Aorta (tissue), 5 donors: ENCODE results near the gene ZDHHC5. TPM values are rescaled to one million over a fixed set of nuclear protein-coding genes. Genes with fewer than 3 reads are reported as not detected.

Experiments
- ATAC-seq: fragments of 200-7000 bp; cut with Tn5 transposase; one replicate; pipeline ENCODE4 v1.9.1; 2022; ENCODE audit warnings: moderate library complexity; ENCODE audit not compliant: low FRiP score
- DNase-seq, 2 donors: peaks; one replicate each; pipeline ENCODE4 v3.0.0-alpha.2; 2020
- H3K27ac ChIP-seq, 2 donors: one replicate each; pipeline ENCODE4 v1.5.1; 2013; ENCODE audit warnings: low read length in 2 of 2, mild to moderate bottlenecking in 2 of 2, moderate library complexity in 2 of 2, control low read depth in 1 of 2, inconsistent platforms in 1 of 2, low read depth in 1 of 2
- H3K27me3 ChIP-seq, 2 donors: one replicate each; pipeline ENCODE4 v1.6.1; 2013; ENCODE audit warnings: control low read depth in 1 of 2, low read length in 1 of 2, mild to moderate bottlenecking in 1 of 2, moderate library complexity in 1 of 2; ENCODE audit not compliant: insufficient read depth in 2 of 2, control insufficient read depth in 1 of 2
- H3K36me3 ChIP-seq, 2 donors: one replicate each; pipeline ENCODE4 v1.6.1; 2013; ENCODE audit warnings: control low read depth in 1 of 2, low read length in 1 of 2, mild to moderate bottlenecking in 1 of 2; ENCODE audit not compliant: insufficient read depth in 2 of 2, control insufficient read depth in 1 of 2
- H3K4me1 ChIP-seq, 2 donors: one replicate each; pipeline ENCODE4 v1.6.1; 2013; ENCODE audit warnings: low read length in 2 of 2, control low read depth in 1 of 2, mild to moderate bottlenecking in 1 of 2, moderate library complexity in 1 of 2; ENCODE audit not compliant: insufficient read depth in 2 of 2, control insufficient read depth in 1 of 2
- H3K4me3 ChIP-seq, 2 donors: one replicate each; pipeline ENCODE4 v1.5.1; 2013; ENCODE audit warnings: low read length in 2 of 2, control low read depth in 1 of 2, mild to moderate bottlenecking in 1 of 2
- H3K9me3 ChIP-seq: one replicate; pipeline ENCODE4 v1.6.1; 2013; ENCODE audit warnings: mild to moderate bottlenecking, low read length; ENCODE audit not compliant: control insufficient read depth
- WGBS, 2 donors: extraction: QIAGEN DNeasy Blood & Tissue Kit; methylation state at CpG; one replicate each; pipeline ENCODE4 v1.1.7; 2013; 5-methylcytosine and 5-hydroxymethylcytosine counted together
- intact Hi-C, 2 donors: fragments of 100-400 bp; cut with DNase I; formaldehyde crosslinking; loops; one replicate each; pipeline versions ENCODE4 v1.14.2 to v1.15.0; 2022
- microRNA-seq, 2 donors: library from miRNA; unstranded; fragments of <30 nt; microRNA quantifications; one replicate each; pipeline ENCODE4 v1.2.0, GENCODE V29; 2020
- polyA plus RNA-seq, 2 donors: library from polyadenylated mRNA; stranded (reverse); fragments of 200-250 nt; gene quantifications; one replicate each; pipeline ENCODE4 v1.2.3, GENCODE V29; 2013
- total RNA-seq, 2 donors: library from RNA; stranded (reverse); fragmentation: NEBNext Ultra II Directional; extraction: Animal tissue kit (Norgen Biotek cat#: 25700); gene quantifications; one replicate each; pipeline ENCODE4 v1.2.1, GENCODE V29; 2021
- donor health status: healthy with polysubstance abuse.
- donor health status: Bipolar disorder and iron deficiency.
- donor health status: DM: no; HTN: no; CAD: no.
- donor health status: DM: no; HTN: no; CAD: no.
- donor health status: DM: yes; HTN: yes; CAD: no.

Gene ZDHHC5
- total and polyA plus RNA-seq, 4 donors = 11.3 to 51.0 (median 32.7) TPM

DNA sequence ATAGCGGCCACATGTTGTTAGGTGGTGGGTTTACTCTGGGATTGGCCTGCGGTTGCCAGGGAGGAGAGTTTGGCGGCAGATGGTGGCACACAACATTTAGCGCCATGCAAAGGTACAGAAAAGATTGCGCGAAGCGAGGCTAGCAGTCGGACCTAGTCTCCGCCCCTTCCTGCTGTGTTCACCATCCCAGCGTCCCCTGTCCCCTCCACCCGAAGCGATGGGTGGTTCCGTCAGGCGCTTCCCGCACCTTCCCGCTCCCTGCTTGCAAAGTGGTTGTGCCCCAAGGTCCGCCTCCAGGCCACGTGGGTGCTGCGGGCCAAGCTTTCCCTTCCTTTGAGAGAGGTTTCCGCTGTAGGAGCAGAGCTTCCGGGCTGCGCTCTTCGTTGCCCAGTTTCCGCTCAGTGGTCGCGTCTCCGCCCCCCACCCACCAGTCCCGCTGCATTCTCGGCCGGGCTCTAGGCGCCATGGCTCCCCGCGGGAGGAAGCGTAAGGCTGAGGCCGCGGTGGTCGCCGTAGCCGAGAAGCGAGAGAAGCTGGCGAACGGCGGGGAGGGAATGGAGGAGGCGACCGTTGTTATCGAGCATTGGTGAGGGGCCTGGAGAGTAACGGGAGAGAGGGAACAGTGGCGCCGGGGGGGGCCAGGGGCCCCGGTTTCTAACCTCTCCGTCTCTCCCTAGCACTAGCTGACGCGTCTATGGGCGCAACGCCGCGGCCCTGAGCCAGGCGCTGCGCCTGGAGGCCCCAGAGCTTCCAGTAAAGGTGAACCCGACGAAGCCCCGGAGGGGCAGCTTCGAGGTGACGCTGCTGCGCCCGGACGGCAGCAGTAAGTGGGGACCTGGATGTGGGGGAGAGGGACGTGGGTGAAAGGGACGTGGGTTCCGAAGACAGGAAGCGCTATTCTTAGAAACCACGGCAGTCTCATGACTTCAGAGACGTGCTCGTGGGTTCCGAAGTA, 73.5 kb downstream of the ZDHHC5 start, which contains the start of gene SELENOH:
SELENOH (plus strand) TSS at position 360 of the 955 bp plus-strand sequence; CDS start at position 465, 105 bp downstream.
- peak within 1 kb of the TSS; percentile 67 to 69 for H3K4me3 ChIP-seq
- WGBS, 2 donors = 0% methylated on average over 65 to 75 of the region's 75 CpGs
- H3K4me1 ChIP-seq = no peaks in the 10 kb centered on the region
- intact Hi-C loops = loop anchor here in 1 of 2 donors (2.0 kb wide), 2 partner anchors 29 to 57 kb away; partner anchors contain the start of genes MED19 and TMX2
- H3K27ac ChIP-seq = peak within 1 kb of the TSS; percentile 46 to 94
- peak; percentile 98 for DNase-seq
- H3K9me3 ChIP-seq = no peaks in the 10 kb centered on the region
- H3K27me3 ChIP-seq = no peaks in the 10 kb centered on the region
- peak; percentile 98 for ATAC-seq
- H3K36me3 ChIP-seq = peaks cover 0 to 3% of the 10 kb centered on the region in 2 donors

DNA sequence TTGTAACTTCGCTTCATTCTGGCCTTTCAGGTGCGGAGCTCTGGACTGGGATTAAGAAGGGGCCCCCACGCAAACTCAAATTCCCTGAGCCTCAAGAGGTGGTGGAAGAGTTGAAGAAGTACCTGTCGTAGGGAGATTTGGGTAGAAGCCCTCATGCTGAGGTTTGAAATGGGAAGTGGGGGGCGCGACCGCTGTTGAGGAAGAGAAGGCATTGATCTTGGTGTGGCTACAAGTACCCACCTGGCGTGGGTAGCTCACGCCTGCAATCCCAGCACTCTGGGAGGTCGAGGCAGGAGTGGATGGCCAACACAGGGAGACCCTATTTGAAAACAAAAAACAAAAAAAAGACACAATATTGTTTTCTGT, 74.2 kb downstream of the ZDHHC5 start:
- intact Hi-C loops = loop anchor here in 1 of 2 donors (2.0 kb wide), 1 partner anchor 57 kb away; no protein-coding TSS in a partner anchor

DNA sequence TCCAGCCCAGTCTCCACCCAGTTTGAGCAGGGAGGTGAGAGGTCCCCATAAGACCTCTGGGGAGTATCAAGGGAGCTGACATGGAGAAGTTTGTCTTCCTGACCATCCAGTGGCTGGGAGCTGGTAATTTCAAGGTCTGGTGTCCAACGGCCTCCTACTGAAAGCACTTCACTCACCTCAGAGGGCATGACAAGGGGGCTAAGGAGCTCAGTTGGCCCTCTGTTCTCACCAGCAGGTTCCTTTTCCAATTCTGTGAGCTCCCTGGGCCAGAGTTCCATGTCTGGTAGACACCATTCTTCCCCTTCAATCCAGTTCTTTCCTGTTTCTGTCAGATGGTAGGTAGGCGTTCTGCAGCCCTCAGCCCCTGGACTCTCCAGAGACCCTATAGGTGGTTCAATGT, 76.4 kb downstream of the ZDHHC5 start:
- no peak for DNase-seq
- Histone ChIP-seq H3K4me3 (no peak overlapping the region), H3K9me3 (no peaks in the 10 kb centered on the region), H3K27ac (no peak overlapping the region), H3K36me3 (no peaks in the 10 kb centered on the region), H3K27me3 (no peaks in the 10 kb centered on the region), H3K4me1 (no peaks in the 10 kb centered on the region)
- WGBS, 2 donors = 83 to 86% methylated on average over 2 of the region's 2 CpGs
- intact Hi-C loops = no loop called here
- ATAC-seq = no peak

More for the DNA sequence above, 74.2 kb downstream of the ZDHHC5 start:
- Histone ChIP-seq H3K9me3 (no peaks in the 10 kb centered on the region), H3K27me3 (no peaks in the 10 kb centered on the region), H3K4me3 (peak overlapping the region; percentile 37 to 69), H3K4me1 (no peaks in the 10 kb centered on the region), H3K27ac (peak overlapping the region in 1 of 2 donors; percentile 94), H3K36me3 (peaks cover 0 to 3% of the 10 kb centered on the region in 2 donors)
- no peak for DNase-seq
- WGBS, 2 donors = 4% methylated on average over 10 of the region's 10 CpGs
- ATAC-seq = no peak

DNA sequence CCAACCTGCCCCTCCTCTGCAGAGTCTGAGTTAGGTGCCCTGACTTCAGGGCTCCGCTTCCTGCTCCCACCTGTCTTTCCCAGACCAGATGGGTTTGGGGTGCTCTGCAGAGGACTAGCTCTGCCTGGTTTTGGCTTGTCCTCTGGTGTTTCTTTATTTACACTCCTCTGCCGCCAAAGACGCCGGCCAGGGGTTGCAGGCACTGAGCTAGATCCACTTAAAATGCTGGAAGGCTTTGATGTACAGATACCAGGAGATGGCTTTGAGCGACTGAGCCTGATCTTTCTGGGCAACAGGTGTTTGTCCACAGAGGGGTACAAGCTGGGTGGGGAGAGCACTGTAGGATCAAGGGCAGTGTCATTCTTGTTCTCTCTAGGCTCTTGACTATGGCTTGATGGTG, 77.3 kb downstream of the ZDHHC5 start:
- Histone ChIP-seq H3K4me3 (no peak overlapping the region), H3K27ac (no peak overlapping the region), H3K4me1 (no peaks in the 10 kb centered on the region), H3K36me3 (no peaks in the 10 kb centered on the region), H3K9me3 (no peaks in the 10 kb centered on the region), H3K27me3 (no peaks in the 10 kb centered on the region)
- WGBS, 2 donors = 79 to 82% methylated on average over 5 of the region's 5 CpGs
- DNase-seq (no peak), ATAC-seq (no peak)
- intact Hi-C loops = no loop called here

DNA sequence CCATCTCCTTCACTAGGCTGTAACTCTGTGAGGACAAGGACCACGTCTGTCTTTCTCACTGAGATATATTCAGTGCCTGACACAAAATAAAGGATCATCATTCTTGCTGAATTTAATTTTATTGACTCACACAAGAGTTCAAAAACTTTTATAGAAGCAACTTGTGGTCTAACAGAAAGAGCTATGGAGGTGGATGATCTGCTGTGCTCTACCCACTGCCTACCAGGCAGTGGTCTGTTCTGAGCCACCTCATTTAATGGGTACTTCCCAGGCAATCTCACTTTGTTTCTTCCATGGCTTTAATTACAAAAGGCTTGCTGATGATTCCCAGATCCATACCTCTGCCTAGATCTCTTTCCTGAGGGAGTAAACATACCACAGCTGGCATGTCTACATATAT, 79.0 kb downstream of the ZDHHC5 start:
- Histone ChIP-seq H3K9me3 (no peaks in the 10 kb centered on the region), H3K4me1 (no peaks in the 10 kb centered on the region), H3K4me3 (no peak overlapping the region), H3K36me3 (no peaks in the 10 kb centered on the region), H3K27ac (no peak overlapping the region), H3K27me3 (no peaks in the 10 kb centered on the region)
- ATAC-seq (no peak), DNase-seq (no peak)
- intact Hi-C loops = no loop called here
- 81 to 82% methylated on average over 1 of the region's 1 CpG for WGBS, 2 donors

Small RNA genes within 50 kb of the gene (microRNA-seq; reads per million reads assigned to microRNA genes)
- 9,321 to 10,455 reads per million in 2 donors for gene MIR130A

Other genes starting within 250 kb of the ZDHHC5 start
- 10 to 100 TPM; 59.7 to 97.8 TPM for gene SLC43A3, start 241.0 kb upstream of the ZDHHC5 start, total RNA-seq
- 10 to 100 TPM; 28.0 to 30.4 TPM for gene SLC43A3, start 241.0 kb upstream of the ZDHHC5 start, polyA plus RNA-seq
- gene RTN4RL2, start 207.6 kb upstream of the ZDHHC5 start, total RNA-seq = 1 to 10 TPM; 1.1 to 4.3 TPM
- under 1 TPM in 1 of 2 donors, not detected in 1; 0.20 TPM for gene RTN4RL2, start 207.6 kb upstream of the ZDHHC5 start, polyA plus RNA-seq
- 10 to 100 TPM in 1 of 2 donors, 1 to 10 TPM in 1; 7.6 to 15.8 TPM for gene SLC43A1, start 152.4 kb upstream of the ZDHHC5 start, total RNA-seq
- 10 to 100 TPM in 1 of 2 donors, 1 to 10 TPM in 1; 8.6 to 19.6 TPM for gene SLC43A1, start 152.4 kb upstream of the ZDHHC5 start, polyA plus RNA-seq
- 10 to 100 TPM; 30.8 to 40.0 TPM for gene TIMM10, start 137.4 kb upstream of the ZDHHC5 start, total RNA-seq
- gene TIMM10, start 137.4 kb upstream of the ZDHHC5 start, polyA plus RNA-seq = 10 to 100 TPM; 34.7 to 71.1 TPM
- not detected for gene SMTNL1, start 130.5 kb upstream of the ZDHHC5 start, total RNA-seq
- gene SMTNL1, start 130.5 kb upstream of the ZDHHC5 start, polyA plus RNA-seq = not detected
- gene UBE2L6, start 100.4 kb upstream of the ZDHHC5 start, total RNA-seq = 10 to 100 TPM; 42.0 to 68.9 TPM
- gene UBE2L6, start 100.4 kb upstream of the ZDHHC5 start, polyA plus RNA-seq = 10 to 100 TPM; 44.8 to 45.2 TPM
- 1,000 to 10,000 TPM in 1 of 2 donors, 100 to 1,000 TPM in 1; 723 to 1,015 TPM for gene SERPING1, start 70.4 kb upstream of the ZDHHC5 start, total RNA-seq
- 100 to 1,000 TPM; 473 to 867 TPM for gene SERPING1, start 70.4 kb upstream of the ZDHHC5 start, polyA plus RNA-seq
- gene YPEL4, start 18.2 kb upstream of the ZDHHC5 start, total RNA-seq = 1 to 10 TPM in 1 of 2 donors, under 1 TPM in 1; 0.97 to 1.8 TPM
- gene YPEL4, start 18.2 kb upstream of the ZDHHC5 start, polyA plus RNA-seq = 1 to 10 TPM; 3.0 to 6.2 TPM
- gene CLP1, start 10.4 kb upstream of the ZDHHC5 start, total RNA-seq = 10 to 100 TPM; 10.0 to 10.6 TPM
- gene CLP1, start 10.4 kb upstream of the ZDHHC5 start, polyA plus RNA-seq = 10 to 100 TPM in 1 of 2 donors, 1 to 10 TPM in 1; 6.7 to 10.8 TPM
- 10 to 100 TPM in 1 of 2 donors, 1 to 10 TPM in 1; 8.8 to 11.6 TPM for gene MED19, start 44.1 kb downstream of the ZDHHC5 start, total RNA-seq
- 10 to 100 TPM in 1 of 2 donors, 1 to 10 TPM in 1; 9.9 to 11.8 TPM for gene MED19, start 44.1 kb downstream of the ZDHHC5 start, polyA plus RNA-seq
- gene TMX2, start 44.5 kb downstream of the ZDHHC5 start, total RNA-seq = 10 to 100 TPM; 40.6 to 47.8 TPM
- gene TMX2, start 44.5 kb downstream of the ZDHHC5 start, polyA plus RNA-seq = 10 to 100 TPM; 44.1 to 50.8 TPM
- 10 to 100 TPM; 65.0 to 75.1 TPM for gene SELENOH, start 73.4 kb downstream of the ZDHHC5 start, total RNA-seq
- gene SELENOH, start 73.4 kb downstream of the ZDHHC5 start, polyA plus RNA-seq = 100 to 1,000 TPM; 126 to 158 TPM
- not detected for gene BTBD18, start 83.7 kb downstream of the ZDHHC5 start, total RNA-seq
- gene BTBD18, start 83.7 kb downstream of the ZDHHC5 start, polyA plus RNA-seq = under 1 TPM in 1 of 2 donors, not detected in 1; 0.05 TPM
- gene CTNND1, start 93.7 kb downstream of the ZDHHC5 start, total RNA-seq = 100 to 1,000 TPM; 167 to 213 TPM
- 10 to 100 TPM; 31.6 to 35.8 TPM for gene CTNND1, start 93.7 kb downstream of the ZDHHC5 start, polyA plus RNA-seq